Astrocyte of the hippocampus (primary cell): Measurements from ENCODE around the gene ANAPC15.

ENCODE experiments used
- DNase-seq: peaks from one replicate; pipeline ENCODE4 v3.0.0; 2011; ENCODE audit warnings: low read depth, low spot score

The ANAPC15 gene

DNA sequence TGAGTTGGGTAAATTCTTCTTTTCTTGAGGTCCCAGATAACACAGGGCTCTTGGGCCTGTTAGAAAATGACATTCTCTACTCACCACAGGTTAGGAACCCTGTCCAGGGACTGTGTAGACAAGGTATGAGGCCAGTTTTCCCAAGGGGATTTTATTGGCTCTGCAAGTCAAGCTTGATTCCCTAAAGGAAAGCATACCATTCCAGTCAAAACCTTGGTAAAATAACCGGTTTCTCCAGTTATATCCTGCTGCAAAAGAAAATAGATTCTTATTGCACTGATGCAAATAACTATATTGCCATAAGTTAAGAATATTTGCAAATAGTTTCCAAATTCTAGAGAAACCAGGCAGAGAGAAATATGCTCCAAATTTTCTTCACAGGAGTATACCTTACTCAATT lies 13.5 kb upstream of the ANAPC15 start:
- DNase-seq, result no peak

DNA sequence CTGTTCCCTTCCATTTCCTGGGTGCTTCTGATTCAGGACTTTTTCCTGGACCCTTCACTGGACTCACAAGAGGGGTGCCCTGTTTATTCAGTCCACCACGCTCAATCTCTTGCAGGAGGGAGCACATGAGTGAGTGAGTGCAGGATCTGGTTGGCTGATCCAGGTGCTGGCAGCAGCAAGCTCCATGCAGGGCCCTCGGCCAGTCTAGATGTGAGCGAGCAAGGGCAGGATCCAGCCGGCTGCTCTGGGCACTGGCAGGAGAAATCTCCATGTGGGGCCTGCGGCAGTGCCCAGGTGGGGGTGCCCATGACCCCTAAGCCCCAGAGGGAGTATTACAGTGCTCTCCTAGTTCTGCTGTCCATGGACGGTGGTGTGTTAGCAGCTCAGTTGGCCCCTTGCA lies 11.6 kb upstream of the ANAPC15 start:
- DNase-seq, result no peak

DNA sequence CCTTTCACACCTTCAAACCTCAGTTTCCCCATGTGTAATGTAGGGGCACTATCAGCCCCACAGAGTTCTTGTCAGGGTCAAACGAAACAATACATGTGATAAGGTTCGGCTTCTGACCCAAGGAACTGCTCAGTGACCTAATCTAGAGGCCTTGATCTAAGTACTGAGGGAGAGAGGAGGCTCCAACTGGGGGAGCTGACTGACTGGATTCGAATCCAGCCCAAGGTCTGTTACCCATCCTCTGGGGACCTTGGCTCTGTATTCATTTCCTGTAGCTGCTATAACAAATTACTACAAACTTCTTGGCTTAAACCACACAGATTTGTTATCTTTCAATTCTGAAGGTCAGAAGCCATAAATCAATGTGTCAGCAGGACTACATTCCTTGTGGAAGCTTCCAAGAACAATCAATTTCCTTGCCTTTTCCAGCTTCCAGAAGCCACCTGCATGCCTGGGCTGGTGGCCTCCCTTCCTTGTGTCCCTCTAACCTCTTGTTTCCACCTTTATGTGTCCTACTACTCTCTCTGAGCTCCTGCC lies 10.7 kb upstream of the ANAPC15 start:
- DNase-seq, result no peak

DNA sequence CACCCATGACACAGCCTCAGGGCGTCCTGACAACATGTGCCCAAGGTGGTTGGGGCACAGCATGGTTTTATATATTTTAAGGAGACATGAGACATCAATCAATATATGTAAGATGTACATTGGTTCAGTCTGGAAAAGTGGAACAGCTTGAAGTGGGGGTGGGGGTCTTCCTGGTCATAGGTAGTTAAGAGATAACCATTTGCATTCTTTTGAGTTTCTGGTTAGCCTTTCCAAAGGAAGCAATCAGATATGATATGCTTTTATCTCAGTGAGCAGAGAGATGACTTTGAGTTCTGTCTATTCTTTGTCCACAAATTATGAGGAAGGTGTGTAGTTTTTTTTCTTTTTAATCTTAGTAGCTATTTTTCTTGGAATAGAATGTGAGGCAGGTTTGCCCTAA lies 10.1 kb upstream of the ANAPC15 start:
- no peak for DNase-seq

DNA sequence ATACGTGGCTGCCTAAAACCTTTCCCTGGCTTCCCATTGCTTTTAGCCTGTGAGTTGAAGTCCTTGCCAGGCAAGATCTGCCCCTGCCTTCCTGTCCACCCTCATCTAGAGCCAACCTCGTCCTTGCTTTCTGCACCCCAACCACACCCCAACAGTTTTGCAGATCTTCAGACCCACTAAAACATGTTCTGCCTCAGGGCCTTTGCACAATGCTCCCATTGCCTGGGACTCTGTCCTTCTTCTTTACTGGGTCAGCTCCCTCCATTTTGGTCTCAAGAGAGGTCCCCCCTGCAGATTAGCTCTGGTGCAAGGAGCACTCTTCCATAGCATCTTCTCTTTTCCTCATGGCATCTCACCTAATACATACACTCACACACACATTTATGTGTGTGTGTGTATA lies 8.4 kb upstream of the ANAPC15 start:
- no peak for DNase-seq

DNA sequence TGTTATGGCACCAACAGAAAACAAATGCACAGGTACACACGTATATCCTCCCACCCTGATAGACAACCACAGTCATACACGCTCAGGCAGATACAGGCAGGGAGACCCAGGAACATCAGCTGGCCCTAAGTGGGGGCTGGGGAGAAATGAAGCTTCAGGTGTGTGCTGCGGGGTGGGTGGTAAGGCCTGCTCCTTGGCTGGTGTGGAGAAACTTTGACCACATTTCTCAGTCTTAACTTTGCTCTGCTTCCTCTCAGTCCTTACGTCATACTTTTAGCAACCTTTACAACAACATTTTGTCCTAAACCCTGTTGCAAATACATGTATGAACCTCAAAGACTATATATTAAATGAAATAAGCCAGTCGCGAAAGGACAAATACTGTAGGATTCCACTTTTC lies 6.7 kb upstream of the ANAPC15 start:
- DNase-seq, result no peak

DNA sequence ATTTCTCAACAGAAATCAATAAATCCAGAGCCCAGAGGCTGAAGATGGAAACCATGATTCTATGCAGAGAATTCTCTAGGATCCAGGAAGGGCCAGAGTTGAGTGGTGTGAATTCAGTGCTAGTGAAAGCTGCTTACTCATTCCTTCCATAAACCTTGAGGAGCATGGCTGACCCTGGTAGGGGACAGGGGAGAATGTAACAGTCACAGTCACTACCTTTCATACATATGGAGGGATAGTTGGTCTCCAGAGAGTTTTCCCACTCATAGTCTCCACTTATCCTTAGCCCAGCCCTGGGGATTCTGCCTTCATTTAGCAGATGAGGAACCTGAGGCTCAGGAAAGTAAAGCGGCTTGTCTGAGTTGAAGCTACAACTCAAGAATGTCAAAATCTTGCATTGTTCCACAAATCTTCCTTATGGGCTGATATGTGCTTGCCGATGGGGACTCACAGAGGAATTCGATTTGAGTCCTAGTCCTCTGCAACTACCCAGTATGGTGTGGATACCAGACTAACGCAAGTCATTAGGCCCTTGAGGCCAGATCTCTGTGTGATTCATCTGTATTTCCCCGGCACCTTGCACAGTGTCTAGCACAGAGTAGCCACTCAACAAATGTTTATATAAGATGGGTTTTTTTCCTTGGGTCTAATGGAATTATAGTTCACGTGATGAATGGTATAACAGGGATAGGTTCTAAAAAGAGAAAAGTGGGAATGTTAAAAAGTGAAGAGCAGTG lies 3.7 kb upstream of the ANAPC15 start:
- DNase-seq, result no peak

DNA sequence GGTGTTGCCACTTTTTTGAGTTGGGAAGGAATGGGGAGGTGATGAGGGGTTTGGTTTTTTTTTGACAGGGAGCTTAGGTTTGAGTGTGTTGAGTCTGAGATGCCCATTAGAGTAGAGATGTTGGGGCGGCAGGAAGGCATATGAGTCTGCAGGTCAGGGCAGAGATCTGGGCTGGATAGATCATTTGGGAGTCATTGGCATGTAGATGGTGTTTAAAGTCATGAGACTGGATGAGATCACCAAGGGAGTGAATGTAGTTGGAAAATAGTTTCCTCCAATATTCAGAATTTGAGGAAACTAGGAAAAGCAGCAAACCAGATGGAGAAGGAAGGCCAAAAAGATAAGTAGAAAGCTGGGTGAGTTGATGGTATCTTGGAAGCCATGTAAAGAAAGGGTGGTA lies 2.1 kb upstream of the ANAPC15 start:
- DNase-seq, result no peak

DNA sequence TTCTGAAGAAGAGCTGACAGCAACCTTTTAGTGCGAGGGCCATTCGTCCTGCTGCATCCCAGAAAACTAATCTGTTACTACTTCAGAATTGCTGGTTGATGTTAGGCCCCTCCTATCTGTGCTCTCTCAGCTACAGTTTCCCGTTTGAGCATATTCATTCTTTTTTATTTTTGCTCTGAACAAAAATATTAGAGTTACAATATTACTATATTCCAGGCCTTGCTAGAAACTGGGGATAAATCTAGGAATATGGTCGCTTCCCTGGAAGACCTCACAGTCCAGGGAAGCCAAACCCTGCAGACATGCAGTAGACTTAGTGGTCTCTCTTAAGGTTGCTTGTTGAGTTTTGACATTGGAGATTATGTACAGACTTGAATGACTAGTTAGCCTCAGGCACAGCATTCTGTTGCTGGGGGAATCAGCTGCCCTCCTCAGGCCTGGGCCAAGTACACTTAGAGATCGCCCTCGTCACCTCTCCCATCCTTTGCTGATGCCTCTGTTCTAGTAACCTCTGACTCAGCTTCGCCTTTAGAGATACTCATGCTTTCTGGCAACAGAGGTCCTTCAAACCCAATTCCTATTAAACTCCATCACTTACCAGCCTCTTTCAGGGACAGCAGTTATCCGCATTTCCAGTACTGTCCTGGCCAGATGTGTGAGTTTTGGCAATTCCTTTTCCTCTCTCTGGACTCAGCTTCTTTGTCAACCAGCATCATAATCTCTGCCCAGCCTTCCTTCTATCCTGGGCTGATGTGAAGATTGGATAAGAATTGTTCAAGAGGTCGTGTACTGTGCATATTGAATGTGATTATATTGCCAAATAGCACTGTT lies 698 bp upstream of the ANAPC15 start:
- no peak for DNase-seq

DNA sequence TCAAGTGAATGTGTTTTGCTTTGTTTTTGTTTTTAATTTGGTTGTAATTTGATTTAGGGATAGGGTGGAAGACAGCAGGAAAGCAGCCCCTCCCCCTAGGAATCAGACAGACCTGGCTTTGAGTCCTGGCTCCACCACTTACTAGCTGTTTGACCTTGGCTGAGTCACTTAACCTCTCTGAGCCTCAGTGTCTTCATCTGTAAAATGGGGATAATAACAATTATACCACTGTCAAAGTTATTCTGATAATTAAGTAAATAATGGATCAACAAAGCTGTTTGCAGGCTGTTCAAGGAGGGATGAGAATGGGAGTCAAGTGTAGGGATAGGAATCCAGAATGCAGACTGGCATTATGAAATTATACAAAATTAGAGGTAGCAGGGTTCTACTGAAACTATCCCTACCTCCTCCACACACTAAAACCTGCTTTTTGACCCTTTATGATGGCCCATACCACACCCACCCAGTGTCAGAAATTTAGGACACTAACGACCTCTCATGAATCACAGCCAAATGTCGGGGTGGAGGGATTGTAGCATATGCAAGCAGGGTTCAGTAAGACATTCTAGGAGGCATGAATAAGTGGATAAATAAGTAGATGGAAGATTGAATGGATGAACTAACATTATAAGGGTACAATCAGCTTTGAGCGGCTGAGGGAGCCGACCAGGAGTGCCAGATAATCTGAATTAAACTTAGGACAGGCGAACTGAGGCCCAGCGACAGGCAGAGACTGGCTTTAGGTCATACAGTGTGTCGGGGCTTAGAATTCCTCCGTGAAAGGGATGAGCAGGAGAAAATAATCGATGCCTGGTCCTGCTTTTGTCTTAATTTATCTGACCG lies 974 bp downstream of the ANAPC15 start:
- DNase-seq, result no peak

DNA sequence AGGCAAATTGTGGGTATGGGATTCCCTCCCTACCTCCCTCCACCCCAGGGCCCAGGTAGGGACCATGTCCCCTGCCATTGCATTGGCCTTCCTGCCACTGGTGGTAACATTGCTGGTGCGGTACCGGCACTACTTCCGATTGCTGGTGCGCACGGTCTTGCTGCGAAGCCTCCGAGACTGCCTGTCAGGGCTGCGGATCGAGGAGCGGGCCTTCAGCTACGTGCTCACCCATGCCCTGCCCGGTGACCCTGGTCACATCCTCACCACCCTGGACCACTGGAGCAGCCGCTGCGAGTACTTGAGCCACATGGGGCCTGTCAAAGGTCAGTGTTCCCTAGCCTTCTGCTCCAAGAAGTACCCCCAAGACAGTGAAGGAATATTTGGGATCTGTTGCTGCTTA lies 6.6 kb downstream of the ANAPC15 start, which contains the start of gene TOMT:
Gene TOMT, plus strand, starts transcription at position 37 of the 400 bp plus-strand sequence. Its CDS starts 28 bp downstream, at position 65.
- no peak for DNase-seq

DNA sequence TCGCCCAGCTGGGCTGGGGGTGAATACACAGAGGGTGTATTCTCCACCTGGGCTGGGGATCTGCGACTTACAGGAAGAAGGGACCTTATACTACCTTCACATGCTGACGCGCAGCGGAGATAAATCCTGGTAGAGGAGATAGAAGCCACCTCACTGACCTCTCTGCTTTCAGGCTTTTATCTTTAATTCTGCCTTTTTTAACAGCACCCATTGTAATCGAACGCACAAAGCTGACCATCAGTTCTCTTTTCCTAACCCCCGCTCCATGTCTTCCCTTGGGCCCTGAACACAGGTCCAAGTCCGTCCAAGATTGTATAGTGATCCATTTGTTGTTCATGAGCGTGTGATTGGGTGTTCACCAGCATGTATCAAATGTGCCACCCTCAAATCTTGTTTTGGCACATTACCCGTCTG lies 8.7 kb downstream of the ANAPC15 start:
- DNase-seq, result no peak

DNA sequence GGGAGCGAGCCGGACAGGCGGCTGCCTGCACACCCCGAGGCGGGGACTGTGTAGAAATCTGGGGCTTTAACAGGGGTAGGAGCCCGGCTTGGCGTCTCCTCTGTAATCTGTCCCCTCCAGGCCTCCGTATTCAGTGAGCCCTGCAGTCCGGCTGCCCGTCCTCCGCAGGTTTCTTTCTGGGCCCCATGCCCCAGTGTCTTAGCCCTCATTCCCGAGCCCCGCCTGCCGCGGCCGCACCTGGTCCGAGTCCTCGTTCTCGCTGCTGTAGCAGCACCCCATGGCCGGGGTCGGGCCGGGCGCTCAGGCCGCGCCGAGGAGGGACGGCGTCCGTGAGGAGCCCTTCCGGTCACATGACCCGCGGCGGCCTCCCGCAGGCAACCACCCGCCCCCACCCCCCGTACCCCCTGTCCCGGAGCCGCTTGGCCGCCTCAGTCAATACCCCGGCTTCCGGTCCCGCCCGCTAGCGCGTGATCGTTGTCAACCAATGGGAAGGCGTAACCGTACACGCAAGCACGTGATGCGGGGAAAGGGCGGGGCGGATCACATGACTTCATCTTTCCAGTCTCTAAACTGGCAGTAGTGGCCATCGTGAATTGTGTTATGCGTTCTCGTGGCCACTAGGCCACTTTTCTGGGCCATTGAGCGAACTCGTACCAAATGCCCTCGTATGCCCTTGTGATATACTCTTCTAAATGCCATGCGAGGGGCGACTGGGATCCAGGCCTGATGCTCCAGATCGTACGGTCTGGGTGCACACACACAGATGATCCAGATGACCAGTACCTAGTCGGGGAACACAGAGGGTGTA lies 9.3 kb downstream of the ANAPC15 start, which contains the start of gene LAMTOR1:
Gene LAMTOR1, minus strand, starts transcription at position 352 of the 808 bp plus-strand sequence. Its CDS starts 73 bp downstream, at position 279.
- peak; percentile 99 for DNase-seq

DNA sequence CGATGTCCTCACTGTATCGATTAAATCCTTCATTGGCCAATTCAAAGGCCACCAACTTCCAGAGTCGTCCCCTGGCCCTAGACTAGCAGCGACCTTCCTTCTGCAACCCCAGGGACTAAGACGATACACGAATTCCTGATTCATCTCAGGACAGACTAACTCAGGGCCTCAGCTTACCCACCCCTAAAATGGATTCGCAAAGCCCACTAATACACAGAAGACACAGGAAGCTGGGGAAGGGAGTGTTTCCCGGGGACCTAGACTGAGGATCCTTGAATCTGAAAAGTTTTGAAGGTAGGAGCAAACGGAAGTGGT lies 9.9 kb downstream of the ANAPC15 start:
- DNase-seq, result no peak

DNA sequence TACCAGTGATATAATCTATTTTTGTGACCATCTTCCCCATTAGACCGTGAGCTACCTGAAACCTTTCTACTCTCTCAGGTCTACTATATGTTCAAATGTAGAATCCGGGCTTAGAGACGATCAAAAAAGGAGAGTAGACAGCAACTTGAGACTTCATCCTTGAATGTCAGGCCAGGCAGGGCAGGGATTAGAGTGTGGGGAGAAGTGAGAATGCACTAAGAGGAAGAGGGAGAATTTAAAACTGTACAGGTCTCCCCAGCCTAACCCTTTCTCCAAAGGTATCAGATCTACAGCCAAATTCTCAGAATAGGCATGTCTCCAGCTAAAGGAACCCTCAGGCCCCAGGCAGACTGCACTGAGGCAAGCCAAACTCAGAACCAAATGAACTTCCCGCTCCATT lies 10.3 kb downstream of the ANAPC15 start:
- peak; percentile 22 for DNase-seq

DNA sequence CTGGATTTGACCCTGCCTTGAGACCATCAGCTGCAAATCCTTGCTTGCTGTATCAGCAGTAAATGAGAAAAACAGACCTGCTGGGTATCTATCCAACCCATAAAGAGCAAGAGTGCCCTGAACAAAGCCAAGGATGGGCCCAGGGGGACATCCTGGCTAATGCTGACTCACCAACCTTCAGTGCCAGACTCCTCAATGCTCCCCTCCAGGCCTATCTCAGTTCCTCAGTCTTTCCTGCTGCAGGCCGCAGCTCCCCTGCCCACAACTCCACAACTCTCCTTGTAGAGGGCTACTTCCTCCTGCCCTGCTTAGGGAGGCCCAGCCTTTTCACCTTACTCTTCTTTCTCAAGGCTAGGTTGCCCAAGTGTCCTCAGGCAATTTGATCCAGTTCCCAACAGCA lies 12.0 kb downstream of the ANAPC15 start:
- DNase-seq, result no peak

DNA sequence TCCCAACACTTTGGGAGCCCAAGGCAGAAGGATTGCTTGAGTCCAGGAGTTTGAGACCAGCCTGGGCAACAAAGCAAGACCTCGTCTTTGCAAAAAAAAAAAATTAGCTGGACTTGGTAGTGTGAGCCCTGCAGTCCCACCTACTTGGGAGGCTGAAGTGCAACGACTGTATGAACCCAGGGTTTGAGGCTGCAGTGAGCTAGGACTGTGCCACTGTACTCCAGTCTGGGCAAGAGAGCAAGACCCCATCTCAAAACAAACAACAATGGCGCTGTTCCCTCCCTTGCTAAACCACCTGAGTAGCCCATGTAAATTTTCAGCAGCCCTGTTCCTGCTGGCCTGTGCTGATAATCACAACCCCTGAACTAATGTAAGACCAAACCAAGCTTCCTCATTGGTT lies 12.5 kb downstream of the ANAPC15 start:
- no peak for DNase-seq

DNA sequence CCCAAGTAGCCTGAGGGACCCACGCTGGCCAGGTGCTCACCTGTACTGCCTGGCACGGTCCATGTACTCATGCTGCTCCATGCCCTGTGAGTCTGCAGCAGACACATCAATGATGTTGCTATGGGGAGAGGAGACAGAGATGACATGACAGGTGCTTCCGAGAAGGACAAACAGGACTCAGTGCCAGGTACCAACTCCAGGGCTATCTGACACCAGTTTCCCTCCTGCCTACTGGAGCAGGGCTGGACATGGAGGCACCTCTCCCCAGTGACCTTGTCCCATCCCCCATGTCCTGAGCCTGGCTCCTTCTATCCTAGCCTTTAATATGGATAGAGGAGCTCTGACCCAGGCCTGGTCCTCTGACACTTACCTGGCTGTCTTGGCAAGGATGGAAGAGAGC lies 13.8 kb downstream of the ANAPC15 start:
- DNase-seq, result no peak

DNA sequence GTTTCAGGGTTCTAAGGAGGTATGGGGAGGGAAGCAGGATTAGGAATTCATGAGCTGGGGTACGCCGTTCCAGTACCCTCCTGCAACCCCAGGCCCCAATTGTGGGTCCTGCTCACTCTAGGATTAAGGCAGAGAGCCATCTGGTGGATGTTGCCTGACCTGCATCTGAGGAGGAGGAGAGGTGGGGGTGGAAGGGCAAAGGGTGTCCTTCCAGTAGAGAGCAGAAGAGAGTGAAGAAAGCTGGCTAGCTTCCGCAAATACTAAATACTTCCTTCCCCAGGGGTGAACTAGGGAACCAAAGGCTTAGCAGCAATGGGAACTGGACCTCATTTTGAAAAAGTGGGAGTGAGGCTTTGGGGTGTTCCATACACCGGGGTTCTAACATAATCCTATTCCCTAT lies 21.2 kb downstream of the ANAPC15 start:
- peak; percentile 78 for DNase-seq

DNA sequence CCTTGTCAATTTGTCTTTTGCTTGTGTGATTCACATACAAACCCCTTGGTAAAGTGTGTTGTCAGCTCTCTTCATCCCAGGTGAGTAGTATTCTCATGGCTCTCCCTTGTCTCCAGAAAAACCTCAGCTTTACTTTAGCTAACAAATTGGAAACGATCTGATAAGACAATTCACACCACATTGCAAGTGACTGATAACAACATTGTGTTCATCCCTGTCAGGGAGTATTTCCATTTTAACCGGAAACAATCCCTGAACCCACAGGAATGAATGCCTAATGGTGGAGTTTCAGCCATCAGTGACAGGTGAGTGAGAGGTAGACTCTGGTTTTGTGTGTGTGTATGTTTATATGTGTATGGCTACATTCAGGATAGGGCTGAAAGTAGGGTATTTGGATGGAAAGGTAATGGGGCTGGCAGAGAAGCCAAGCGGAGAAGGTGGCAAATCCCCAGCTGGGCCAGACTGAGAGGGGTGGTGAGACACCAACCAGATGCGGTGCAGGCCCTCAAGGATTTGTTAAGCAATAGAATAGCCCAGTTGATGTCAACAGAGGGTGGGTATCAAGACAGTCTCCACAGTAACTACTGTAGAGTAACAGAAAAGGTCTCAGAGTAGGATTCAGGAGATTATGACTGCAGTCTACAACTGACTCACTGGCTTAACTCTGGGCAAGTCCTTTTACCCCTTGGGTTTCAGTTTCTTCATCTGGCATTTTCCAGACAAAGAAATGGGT lies 24.3 kb downstream of the ANAPC15 start:
- no peak for DNase-seq
